Right renal cortex interstitium (tissue), 3 donors: ENCODE data around the gene PTPN4. TPM values are rescaled to one million over a fixed set of nuclear protein-coding genes. Genes with fewer than 3 reads are reported as not detected.

Experiments used
- DNase-seq, 3 donors: peaks; one replicate each; pipeline ENCODE4 v3.0.0-alpha.2; 2013; ENCODE audit warnings: low read depth in 3 of 3, low spot score in 2 of 3
- polyA plus RNA-seq, 3 donors: library from polyadenylated mRNA; unstranded; fragments of 120-200 nt; gene quantifications; one replicate each; pipeline ENCODE4 v1.2.1, GENCODE V29; 2013; ENCODE audit not compliant: insufficient read length in 3 of 3

The PTPN4 gene
- polyA plus RNA-seq, 3 donors = 25.1 to 27.4 (median 25.4) TPM

- no peak for DNase-seq
Observed at GRCh38 chr2:119730671-119731177, 29.0 kb upstream of the PTPN4 start.

- no peak for DNase-seq
Observed at GRCh38 chr2:119731983-119732382, 27.7 kb upstream of the PTPN4 start.

- no peak for DNase-seq
Observed at GRCh38 chr2:119732601-119733164, 27.0 kb upstream of the PTPN4 start.

- no peak for DNase-seq
Observed at GRCh38 chr2:119734047-119734446, 25.7 kb upstream of the PTPN4 start.

GRCh38 chr2:119735565-119735964 is 24.2 kb upstream of the PTPN4 start:
- DNase-seq = no peak

GRCh38 chr2:119736021-119736420 is 23.7 kb upstream of the PTPN4 start:
- no peak for DNase-seq

- no peak for DNase-seq
Observed at GRCh38 chr2:119739580-119740255, 20.0 kb upstream of the PTPN4 start.

GRCh38 chr2:119741001-119741400 is 18.7 kb upstream of the PTPN4 start:
- no peak for DNase-seq

- DNase-seq = no peak
Observed at GRCh38 chr2:119741868-119742267, 17.9 kb upstream of the PTPN4 start.

GRCh38 chr2:119744335-119744939 is 15.3 kb upstream of the PTPN4 start:
- DNase-seq = no peak

GRCh38 chr2:119745566-119745965 is 14.2 kb upstream of the PTPN4 start:
- no peak for DNase-seq

- DNase-seq = no peak
Observed at GRCh38 chr2:119746836-119747686, 12.7 kb upstream of the PTPN4 start.

GRCh38 chr2:119748135-119748534 is 11.6 kb upstream of the PTPN4 start:
- no peak for DNase-seq

- no peak for DNase-seq
Observed at GRCh38 chr2:119749477-119750012, 10.2 kb upstream of the PTPN4 start.

- no peak for DNase-seq
Observed at GRCh38 chr2:119751706-119752105, 8.0 kb upstream of the PTPN4 start.

GRCh38 chr2:119753041-119753929 is 6.4 kb upstream of the PTPN4 start:
- DNase-seq = no peak

- no peak for DNase-seq
Observed at GRCh38 chr2:119753930-119754321, 5.8 kb upstream of the PTPN4 start.

GRCh38 chr2:119755906-119756305 is 3.8 kb upstream of the PTPN4 start:
- DNase-seq = no peak

GRCh38 chr2:119756837-119757236 is 2.9 kb upstream of the PTPN4 start:
- DNase-seq = no peak

- no peak for DNase-seq
Observed at GRCh38 chr2:119758881-119759450, 756 bp upstream of the PTPN4 start.
